ENCODE measurements around the gene MYO5B.

- TF ChIP-seq CTCF (conservative IDR thresholded peaks at IDR 0.05; ENCODE audit: low read length) = no peak
- TF ChIP-seq EZH2phosphoT487 (IDR thresholded peaks at IDR 0.05; ENCODE audit: borderline replicate concordance, low read depth, low read length) = no peak
Observed at GRCh38 chr18:50060822-50061221, 134.1 kb downstream of the MYO5B start.
